A549 (cell line): ENCODE measurements around the gene IRF2BPL.

Source experiments
- BHLHE40 ChIP-seq: IDR thresholded peaks from 2 replicates; pipeline ENCODE4 v1.6.1; 2012; ENCODE audit warnings: low read depth, low read length, inconsistent platforms
- CEBPB ChIP-seq, 2 experiments: fragments of >200 bp in 1 of 2; sonication (Bioruptor Twin) in 1 of 2; formaldehyde crosslinking in 1 of 2; IDR thresholded peaks; 2 replicates each; pipeline ENCODE4 v1.6.1; 2012 to 2016
- ELK1 ChIP-seq: fragments of 150-350 bp; IDR thresholded peaks from 2 replicates; pipeline ENCODE4 v1.6.1; 2014; ENCODE audit warnings: low read depth, mild to moderate bottlenecking, low read length
- HMGXB4 ChIP-seq: fragments of 250-450 bp; sonication (Bioruptor Pico); IDR thresholded peaks from 2 replicates; pipeline ENCODE4 v1.5.0; 2021; ENCODE audit warnings: mild to moderate bottlenecking, moderate library complexity, borderline replicate concordance
- PHF8 ChIP-seq: fragments of 200-600 bp; sonication (generic); IDR thresholded peaks from 2 replicates; pipeline ENCODE4 v1.6.1; 2016; ENCODE audit warnings: low read depth, mild to moderate bottlenecking, antibody characterized with exemption, moderate library complexity, borderline replicate concordance
- POLR2A ChIP-seq: IDR thresholded peaks from 2 replicates; pipeline ENCODE4 v1.6.1; 2012; ENCODE audit warnings: mild to moderate bottlenecking, low read length
- RNF2 ChIP-seq: fragments of 200-600 bp; sonication (generic); IDR thresholded peaks from 2 replicates; pipeline ENCODE4 v1.6.1; 2016; ENCODE audit warnings: low read depth, mild to moderate bottlenecking, antibody characterized with exemption, moderate library complexity, borderline replicate concordance
- TF ChIP-seq, protein P1 (sequence below): IDR thresholded peaks from 2 replicates; pipeline ENCODE4 v1.6.1; 2012
- TF ChIP-seq, protein P2 (sequence below): fragments of >200 bp; sonication (Bioruptor Twin); formaldehyde crosslinking; IDR thresholded peaks from 3 replicates; pipeline ENCODE4 v1.5.1; 2016

- TF ChIP-seq CEBPB (IDR thresholded peaks at IDR 0.05) (no peak), POLR2A (no peak), PHF8 (no peak), HMGXB4 (CRISPR knock-in tag) (no peak), BHLHE40 (no peak), RNF2 (no peak), ELK1 (no peak)
- TF ChIP-seq, protein P1, sequence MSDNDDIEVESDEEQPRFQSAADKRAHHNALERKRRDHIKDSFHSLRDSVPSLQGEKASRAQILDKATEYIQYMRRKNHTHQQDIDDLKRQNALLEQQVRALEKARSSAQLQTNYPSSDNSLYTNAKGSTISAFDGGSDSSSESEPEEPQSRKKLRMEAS, result no peak
- TF ChIP-seq, protein P2, sequence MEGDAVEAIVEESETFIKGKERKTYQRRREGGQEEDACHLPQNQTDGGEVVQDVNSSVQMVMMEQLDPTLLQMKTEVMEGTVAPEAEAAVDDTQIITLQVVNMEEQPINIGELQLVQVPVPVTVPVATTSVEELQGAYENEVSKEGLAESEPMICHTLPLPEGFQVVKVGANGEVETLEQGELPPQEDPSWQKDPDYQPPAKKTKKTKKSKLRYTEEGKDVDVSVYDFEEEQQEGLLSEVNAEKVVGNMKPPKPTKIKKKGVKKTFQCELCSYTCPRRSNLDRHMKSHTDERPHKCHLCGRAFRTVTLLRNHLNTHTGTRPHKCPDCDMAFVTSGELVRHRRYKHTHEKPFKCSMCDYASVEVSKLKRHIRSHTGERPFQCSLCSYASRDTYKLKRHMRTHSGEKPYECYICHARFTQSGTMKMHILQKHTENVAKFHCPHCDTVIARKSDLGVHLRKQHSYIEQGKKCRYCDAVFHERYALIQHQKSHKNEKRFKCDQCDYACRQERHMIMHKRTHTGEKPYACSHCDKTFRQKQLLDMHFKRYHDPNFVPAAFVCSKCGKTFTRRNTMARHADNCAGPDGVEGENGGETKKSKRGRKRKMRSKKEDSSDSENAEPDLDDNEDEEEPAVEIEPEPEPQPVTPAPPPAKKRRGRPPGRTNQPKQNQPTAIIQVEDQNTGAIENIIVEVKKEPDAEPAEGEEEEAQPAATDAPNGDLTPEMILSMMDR, result no peak
These were observed 37.5 kb upstream of the IRF2BPL start for GRCh38 chr14:77065851-77066577.
